OCI-LY1 (cell line): ENCODE data around the gene EEF2K.

ENCODE experiments used
- EZH2 ChIP-seq: fragments of 200-600 bp; sonication (generic), shearing (Covaris generic); IDR thresholded peaks from 2 replicates; pipeline ENCODE4 v1.8.0; 2017; ENCODE audit warnings: borderline replicate concordance, mixed run types, mild to moderate bottlenecking, antibody characterized with exemption, low read length, moderate library complexity, mixed read lengths
- TF ChIP-seq, protein P1 (sequence below): fragments of 200-600 bp; sonication (generic), shearing (Covaris generic); IDR thresholded peaks from 2 replicates; pipeline ENCODE4 v1.5.1; 2017; ENCODE audit warnings: mild to moderate bottlenecking, antibody characterized with exemption, low read length, moderate library complexity, mixed read lengths

DNA sequence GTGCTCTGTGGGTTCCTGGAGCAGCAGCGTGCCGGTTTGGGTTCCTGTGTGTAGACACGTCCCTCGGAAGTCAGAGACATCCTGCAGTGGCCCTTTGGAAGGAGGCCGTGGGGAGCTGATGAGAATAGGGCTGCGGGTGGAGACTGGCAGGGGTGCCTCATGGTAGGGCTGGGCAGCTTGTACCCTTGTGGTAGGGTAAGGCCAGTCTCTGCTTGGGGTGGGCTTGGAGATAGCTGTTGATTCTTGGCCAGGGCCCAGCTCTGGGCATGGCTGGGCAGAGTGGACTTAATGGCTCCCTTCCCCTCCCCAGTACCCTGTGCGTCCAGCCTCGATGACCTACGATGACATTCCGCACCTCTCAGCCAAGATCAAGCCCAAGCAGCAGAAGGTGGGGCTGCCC lies 101.8 kb downstream of the EEF2K start:
- TF ChIP-seq, protein P1, sequence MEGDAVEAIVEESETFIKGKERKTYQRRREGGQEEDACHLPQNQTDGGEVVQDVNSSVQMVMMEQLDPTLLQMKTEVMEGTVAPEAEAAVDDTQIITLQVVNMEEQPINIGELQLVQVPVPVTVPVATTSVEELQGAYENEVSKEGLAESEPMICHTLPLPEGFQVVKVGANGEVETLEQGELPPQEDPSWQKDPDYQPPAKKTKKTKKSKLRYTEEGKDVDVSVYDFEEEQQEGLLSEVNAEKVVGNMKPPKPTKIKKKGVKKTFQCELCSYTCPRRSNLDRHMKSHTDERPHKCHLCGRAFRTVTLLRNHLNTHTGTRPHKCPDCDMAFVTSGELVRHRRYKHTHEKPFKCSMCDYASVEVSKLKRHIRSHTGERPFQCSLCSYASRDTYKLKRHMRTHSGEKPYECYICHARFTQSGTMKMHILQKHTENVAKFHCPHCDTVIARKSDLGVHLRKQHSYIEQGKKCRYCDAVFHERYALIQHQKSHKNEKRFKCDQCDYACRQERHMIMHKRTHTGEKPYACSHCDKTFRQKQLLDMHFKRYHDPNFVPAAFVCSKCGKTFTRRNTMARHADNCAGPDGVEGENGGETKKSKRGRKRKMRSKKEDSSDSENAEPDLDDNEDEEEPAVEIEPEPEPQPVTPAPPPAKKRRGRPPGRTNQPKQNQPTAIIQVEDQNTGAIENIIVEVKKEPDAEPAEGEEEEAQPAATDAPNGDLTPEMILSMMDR = no peak
- no peak for TF ChIP-seq EZH2
